Cardiac muscle cell (in vitro differentiated cells and primary cell): ENCODE measurements around the gene AP1S3. TPM values are rescaled to one million over a fixed set of nuclear protein-coding genes. Genes with fewer than 3 reads are reported as not detected.

Source experiments
- DNase-seq, 2 donors: peaks; one replicate each; pipeline versions ENCODE4 v3.0.0 to v3.0.0-alpha.2; 2010 to 2017; ENCODE audit warnings: low read depth in 1 of 2, low spot score in 1 of 2
- H3K27ac ChIP-seq: fragments of 200-600 bp; sonication (generic); 2 replicates; pipeline ENCODE4 v1.5.1; 2016
- H3K27me3 ChIP-seq: fragments of 200-600 bp; sonication (generic); 2 replicates; pipeline ENCODE4 v1.6.0; 2016; ENCODE audit warnings: control low read depth
- H3K36me3 ChIP-seq: fragments of 200-600 bp; sonication (generic); 2 replicates; pipeline ENCODE4 v1.5.1; 2016; ENCODE audit warnings: control low read depth
- H3K4me1 ChIP-seq: fragments of 200-600 bp; sonication (generic); 2 replicates; pipeline ENCODE4 v1.8.1; 2017; ENCODE audit warnings: low read depth, mild to moderate bottlenecking, mixed run types
- H3K4me3 ChIP-seq: fragments of 200-600 bp; sonication (generic); 2 replicates; pipeline ENCODE4 v1.5.1; 2016; ENCODE audit warnings: mild to moderate bottlenecking
- H3K9me3 ChIP-seq: fragments of 200-600 bp; sonication (generic); 2 replicates; pipeline ENCODE4 v1.5.1; 2017; ENCODE audit warnings: low read depth, mild to moderate bottlenecking, control low read depth
- polyA plus RNA-seq: library from polyadenylated mRNA; unstranded; fragments of >200 nt; fragmentation: Nextera tagmentation; extraction: Ambion mirVana; gene quantifications from 2 replicates; pipeline ENCODE4 v1.2.1, GENCODE V29; 2016
- total RNA-seq: library from RNA; depleted of rRNA; stranded (reverse); fragments of >200 nt; gene quantifications from 2 replicates; pipeline ENCODE4 v1.2.3, GENCODE V29; 2016
- TF ChIP-seq, protein P1 (sequence below): IDR thresholded peaks from 2 replicates; pipeline ENCODE4 v1.5.1; 2012; ENCODE audit warnings: low read depth, mild to moderate bottlenecking, low read length

AP1S3 gene
- total and polyA plus RNA-seq, 2 experiments from 2014 or later = 1.6 TPM; not detected in 1

DNA sequence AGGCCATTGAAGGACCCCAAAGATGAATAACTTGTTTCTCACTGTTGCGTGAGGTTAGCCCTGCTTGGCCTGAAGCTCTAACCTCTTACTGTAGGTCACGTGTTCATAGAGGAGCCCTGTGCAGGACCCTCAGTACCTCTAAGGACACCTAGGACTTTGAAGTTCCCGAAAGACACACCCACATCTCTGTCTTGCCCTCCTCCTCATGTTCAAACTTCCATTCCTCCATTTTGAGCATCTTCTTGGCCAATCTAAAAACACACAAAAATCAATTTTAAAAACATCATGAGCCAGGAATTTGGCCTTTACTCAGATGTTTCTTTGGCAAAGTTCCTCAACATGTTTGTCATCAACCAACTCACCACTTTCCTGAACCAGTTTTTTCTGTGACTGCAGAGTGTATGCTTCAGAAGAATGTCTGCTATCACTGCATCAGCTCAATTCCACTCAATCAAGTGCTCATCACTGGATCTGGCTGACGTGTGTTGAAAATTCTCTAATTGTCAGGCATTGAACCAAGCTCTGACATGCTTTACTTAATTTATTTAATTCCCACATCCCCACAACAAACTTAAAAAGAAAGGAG, 101.6 kb downstream of the AP1S3 start:
- peak in 1 of 2 donors; percentile 87 for DNase-seq
- Histone ChIP-seq H3K4me1 (peaks cover 5% of the 10 kb centered on the region), H3K9me3 (no peaks in the 10 kb centered on the region), H3K27ac (no peak overlapping the region), H3K27me3 (no peaks in the 10 kb centered on the region), H3K36me3 (no peaks in the 10 kb centered on the region), H3K4me3 (no peak overlapping the region)
- TF ChIP-seq, protein P1, sequence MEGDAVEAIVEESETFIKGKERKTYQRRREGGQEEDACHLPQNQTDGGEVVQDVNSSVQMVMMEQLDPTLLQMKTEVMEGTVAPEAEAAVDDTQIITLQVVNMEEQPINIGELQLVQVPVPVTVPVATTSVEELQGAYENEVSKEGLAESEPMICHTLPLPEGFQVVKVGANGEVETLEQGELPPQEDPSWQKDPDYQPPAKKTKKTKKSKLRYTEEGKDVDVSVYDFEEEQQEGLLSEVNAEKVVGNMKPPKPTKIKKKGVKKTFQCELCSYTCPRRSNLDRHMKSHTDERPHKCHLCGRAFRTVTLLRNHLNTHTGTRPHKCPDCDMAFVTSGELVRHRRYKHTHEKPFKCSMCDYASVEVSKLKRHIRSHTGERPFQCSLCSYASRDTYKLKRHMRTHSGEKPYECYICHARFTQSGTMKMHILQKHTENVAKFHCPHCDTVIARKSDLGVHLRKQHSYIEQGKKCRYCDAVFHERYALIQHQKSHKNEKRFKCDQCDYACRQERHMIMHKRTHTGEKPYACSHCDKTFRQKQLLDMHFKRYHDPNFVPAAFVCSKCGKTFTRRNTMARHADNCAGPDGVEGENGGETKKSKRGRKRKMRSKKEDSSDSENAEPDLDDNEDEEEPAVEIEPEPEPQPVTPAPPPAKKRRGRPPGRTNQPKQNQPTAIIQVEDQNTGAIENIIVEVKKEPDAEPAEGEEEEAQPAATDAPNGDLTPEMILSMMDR = no peak

DNA sequence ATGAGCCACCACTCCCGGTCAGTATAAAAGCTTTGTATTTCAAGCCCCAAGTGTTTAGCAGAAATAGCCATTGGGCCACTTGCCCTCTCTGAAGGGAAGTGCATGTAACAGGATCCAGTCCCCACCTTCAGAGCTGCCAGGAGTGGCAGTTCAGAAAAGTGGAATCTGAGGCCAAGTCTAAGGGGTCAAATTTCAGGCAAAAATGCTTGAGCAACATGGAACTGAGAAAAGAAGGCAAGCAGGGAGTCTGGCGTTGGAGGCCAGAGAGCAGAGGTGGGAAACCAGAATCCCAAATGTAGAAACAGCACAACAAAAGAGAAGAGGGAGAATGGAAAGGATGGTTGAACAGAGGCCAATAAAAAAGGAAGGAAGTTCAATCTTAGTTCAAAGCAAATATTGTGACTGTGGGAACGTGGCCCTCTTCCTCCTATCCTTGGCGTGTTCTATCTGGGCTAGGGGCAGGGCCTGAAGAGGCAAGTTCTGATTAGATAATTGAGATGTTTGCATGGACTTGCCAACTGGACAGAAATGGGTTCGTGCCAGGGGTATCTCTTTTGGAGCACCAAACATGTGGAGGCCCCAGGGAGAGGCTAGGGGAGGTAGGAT, 102.2 kb downstream of the AP1S3 start:
- Histone ChIP-seq H3K27me3 (no peaks in the 10 kb centered on the region), H3K4me1 (peaks cover 5% of the 10 kb centered on the region), H3K4me3 (no peak overlapping the region), H3K36me3 (no peaks in the 10 kb centered on the region), H3K9me3 (no peaks in the 10 kb centered on the region), H3K27ac (no peak overlapping the region)
- TF ChIP-seq, protein P1 = no peak
- DNase-seq = peak in 1 of 2 donors; percentile 44

DNA sequence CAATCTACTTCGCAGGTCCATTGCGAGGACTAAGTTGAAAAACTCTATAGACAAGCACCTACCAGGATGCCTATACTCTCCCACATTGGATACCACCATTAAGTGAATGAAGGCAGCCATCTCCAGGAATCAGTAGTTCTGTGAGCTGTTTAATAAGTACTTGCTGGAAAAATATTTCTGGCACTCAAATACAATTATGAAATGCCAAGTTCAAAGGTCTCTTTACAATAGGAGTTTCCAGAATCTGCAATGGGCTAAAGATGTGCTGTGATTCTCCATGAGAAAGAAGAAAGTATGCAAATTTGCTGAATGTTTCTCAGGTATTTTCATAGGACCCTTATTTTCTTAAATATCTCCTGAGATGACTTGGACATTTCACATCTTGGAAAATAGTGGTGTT, 103.0 kb downstream of the AP1S3 start:
- DNase-seq = peak in 1 of 2 donors; percentile 43
- no peak overlapping the region for H3K4me3 ChIP-seq

DNA sequence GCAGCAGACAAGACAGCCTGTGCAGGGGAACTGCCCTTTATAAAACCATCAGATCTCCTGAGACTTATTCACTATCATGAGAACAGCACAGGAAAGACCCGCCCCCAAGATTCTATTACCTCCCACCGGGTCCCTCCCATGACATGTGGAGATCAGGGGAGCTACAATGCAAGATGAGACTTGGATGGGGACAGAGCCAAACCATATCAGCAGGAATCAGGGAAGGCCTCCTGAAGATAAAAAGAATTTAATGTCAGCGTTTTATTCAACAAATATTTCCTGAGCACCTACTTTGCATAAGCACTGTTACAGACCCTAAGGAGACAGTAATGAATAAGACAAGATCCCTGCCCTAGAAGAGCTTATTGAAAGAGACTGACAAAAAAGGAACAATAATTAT, 105.0 kb downstream of the AP1S3 start:
- DNase-seq = no peak
- H3K36me3 ChIP-seq = no peaks in the 10 kb centered on the region
- no peaks in the 10 kb centered on the region for H3K27me3 ChIP-seq
- H3K4me3 ChIP-seq = no peak overlapping the region
- H3K4me1 ChIP-seq = peaks cover 5% of the 10 kb centered on the region
- TF ChIP-seq, protein P1 = no peak
- H3K27ac ChIP-seq = no peak overlapping the region
- H3K9me3 ChIP-seq = no peaks in the 10 kb centered on the region

More for the DNA sequence above, 103.0 kb downstream of the AP1S3 start:
- no peaks in the 10 kb centered on the region for H3K9me3 ChIP-seq
- no peak overlapping the region for H3K27ac ChIP-seq
- H3K4me1 ChIP-seq = peaks cover 5% of the 10 kb centered on the region
- TF ChIP-seq, protein P1 = no peak
- no peaks in the 10 kb centered on the region for H3K36me3 ChIP-seq
- H3K27me3 ChIP-seq = no peaks in the 10 kb centered on the region

DNA sequence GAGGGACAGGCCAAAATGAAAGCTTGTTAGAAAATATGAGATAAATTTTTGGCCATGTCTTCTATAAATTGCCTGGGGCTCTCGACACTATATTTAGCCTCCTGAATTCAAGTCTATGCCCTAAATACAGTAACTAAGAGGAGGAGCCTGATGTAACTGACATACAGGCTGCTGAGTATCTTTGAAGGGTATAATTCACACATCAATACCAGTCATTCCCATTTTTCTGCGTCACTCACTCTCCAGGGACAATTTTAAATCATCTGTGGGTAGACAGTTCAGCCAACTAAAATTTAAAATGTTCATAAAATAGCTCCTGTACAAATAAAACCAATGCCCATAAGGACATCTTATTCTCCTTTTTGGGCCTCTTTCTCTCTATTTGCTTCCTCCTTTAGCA, 105.9 kb downstream of the AP1S3 start:
- Histone ChIP-seq H3K4me3 (no peak overlapping the region), H3K27me3 (no peaks in the 10 kb centered on the region), H3K4me1 (peaks cover 5% of the 10 kb centered on the region), H3K27ac (no peak overlapping the region), H3K36me3 (no peaks in the 10 kb centered on the region), H3K9me3 (no peaks in the 10 kb centered on the region)
- TF ChIP-seq, protein P1 = no peak
- no peak for DNase-seq
